BJ (cell line): ENCODE results near the gene PPP3CB. TPM values are rescaled to one million over a fixed set of nuclear protein-coding genes. Genes with fewer than 3 reads are reported as not detected.

Experiments
- CTCF ChIA-PET: fragments of 350-600 bp; formaldehyde crosslinking; extraction: SDS; loops from one replicate; lab custom pipeline; 2021; ENCODE audit warnings: antibody characterized with exemption, inconsistent platforms; lab: Yijun Ruan, JAX
- POLR2A ChIA-PET: fragments of 300-600 bp; sonication (Branson Sonifier 250); formaldehyde crosslinking; extraction: SDS; loops from one replicate; lab custom pipeline; 2021; ENCODE audit warnings: antibody characterized with exemption; lab: Charles Lee
- DNase-seq: peaks from one replicate; pipeline ENCODE4 v3.0.0-alpha.2; 2011; ENCODE audit warnings: low read depth
- H3K27me3 ChIP-seq: 2 replicates; pipeline ENCODE4 v1.6.0; 2011; ENCODE audit warnings: low read length; ENCODE audit not compliant: control insufficient read depth, insufficient read depth
- H3K36me3 ChIP-seq: 2 replicates; pipeline ENCODE4 v1.5.1; 2011; ENCODE audit warnings: low read length; ENCODE audit not compliant: control insufficient read depth, insufficient read depth
- H3K4me3 ChIP-seq: 2 replicates; pipeline ENCODE4 v1.5.1; 2011; ENCODE audit warnings: low read depth, mild to moderate bottlenecking, control low read depth, low read length
- CTCF ChIP-seq: IDR thresholded peaks from 2 replicates; pipeline ENCODE4 v1.5.1; 2011; ENCODE audit warnings: low read depth, mild to moderate bottlenecking, control low read depth, inconsistent platforms, low read length, moderate library complexity; ENCODE audit not compliant: insufficient read depth
- polyA plus RNA-seq: library from polyadenylated mRNA; depleted of rRNA; stranded (reverse); fragments of >200 nt; gene quantifications from 2 replicates; pipeline ENCODE4 v1.2.3, GENCODE V29; 2011

PPP3CB gene
- polyA plus RNA-seq, 1 experiment = 11.7 TPM

- POLR2A ChIA-PET = no interaction called here
Measured at GRCh38 chr10:73529089-73529832, 33.4 kb upstream of the PPP3CB start.

GRCh38 chr10:73522263-73522662 is 26.4 kb upstream of the PPP3CB start:
- CTCF ChIA-PET = interaction anchor here (1.1 to 1.6 kb wide), 5 partner anchors 9 to 357 kb away, joined by 3 to 8 read pairs (median 3); no protein-coding TSS in a partner anchor
- POLR2A ChIA-PET = no interaction called here
- no peaks in the 10 kb centered on the region for H3K36me3 ChIP-seq
- no peak overlapping the region for H3K4me3 ChIP-seq
- no peak for TF ChIP-seq CTCF
- DNase-seq = no peak
- no peaks in the 10 kb centered on the region for H3K27me3 ChIP-seq

More at GRCh38 chr10:73529089-73529832, 33.4 kb upstream of the PPP3CB start:
- Histone ChIP-seq H3K27me3 (no peaks in the 10 kb centered on the region), H3K36me3 (no peaks in the 10 kb centered on the region), H3K4me3 (no peak overlapping the region)
- CTCF ChIA-PET = interaction anchor here (0.7 to 8.7 kb wide), 19 partner anchors 10 to 499 kb away, joined by 3 to 181 read pairs (median 4); partner anchors contain the start of gene MYOZ1
- peak; percentile 72 for TF ChIP-seq CTCF
- DNase-seq = peak; percentile 14

GRCh38 chr10:73519336-73519735 is 23.5 kb upstream of the PPP3CB start:
- POLR2A ChIA-PET = no interaction called here
- no peaks in the 10 kb centered on the region for H3K27me3 ChIP-seq
- no peak for TF ChIP-seq CTCF
- H3K4me3 ChIP-seq = no peak overlapping the region
- no peak for DNase-seq
- no peaks in the 10 kb centered on the region for H3K36me3 ChIP-seq
- CTCF ChIA-PET = interaction anchor here (0.6 to 1.7 kb wide), 2 partner anchors 10 to 54 kb away, joined by 3 to 5 read pairs; no protein-coding TSS in a partner anchor

- Histone ChIP-seq H3K36me3 (no peaks in the 10 kb centered on the region), H3K4me3 (no peak overlapping the region), H3K27me3 (no peaks in the 10 kb centered on the region)
- ChIA-PET POLR2A (interaction anchor here (0.6 kb wide), 1 partner anchor 28 kb away, joined by 3 read pairs; no protein-coding TSS in a partner anchor), CTCF (interaction anchor here (0.6 to 2.6 kb wide), 3 partner anchors 12 to 127 kb away, joined by 3 to 11 read pairs (median 8); no protein-coding TSS in a partner anchor)
- TF ChIP-seq CTCF = no peak
- DNase-seq = no peak
Measured at GRCh38 chr10:73517166-73517888, 21.5 kb upstream of the PPP3CB start.
